MM.1S (cell line): ENCODE measurements around the gene CIPC.

Experiments used
- DNase-seq: peaks from one replicate; pipeline ENCODE4 v3.0.0-alpha.2; 2015
- H2AFZ ChIP-seq: fragments of 300-600 bp; sonication (generic); 2 replicates; pipeline ENCODE4 v1.6.0; 2016; ENCODE audit warnings: antibody characterized with exemption, low read length
- H3F3A ChIP-seq: fragments of 300-600 bp; sonication (generic); 2 replicates; pipeline ENCODE4 v1.6.1; 2016; ENCODE audit warnings: mild to moderate bottlenecking, antibody characterized with exemption, low read length, moderate library complexity, mixed read lengths; ENCODE audit not compliant: insufficient read depth
- H3K27ac ChIP-seq: fragments of 300-600 bp; sonication (generic); 2 replicates; pipeline ENCODE4 v1.5.1; 2016; ENCODE audit warnings: mild to moderate bottlenecking, low read length
- H3K27me3 ChIP-seq: fragments of 300-600 bp; sonication (generic); replicated peaks from 2 replicates; pipeline ENCODE4 v1.6.0; 2016; ENCODE audit warnings: low read length; ENCODE audit not compliant: insufficient read depth
- H3K36me3 ChIP-seq: fragments of 300-600 bp; sonication (generic); replicated peaks from 2 replicates; pipeline ENCODE4 v1.6.1; 2016; ENCODE audit warnings: mild to moderate bottlenecking, low read length, mixed read lengths; ENCODE audit not compliant: insufficient read depth
- H3K4me1 ChIP-seq: fragments of 300-600 bp; sonication (generic); 2 replicates; pipeline ENCODE4 v1.6.1; 2016; ENCODE audit warnings: low read length, mixed read lengths
- H3K4me2 ChIP-seq: fragments of 300-600 bp; sonication (generic); 2 replicates; pipeline ENCODE4 v1.6.0; 2016; ENCODE audit warnings: low read depth, low read length
- H3K4me3 ChIP-seq: fragments of 300-600 bp; sonication (generic); 2 replicates; pipeline ENCODE4 v1.5.1; 2016; ENCODE audit warnings: low read length, mixed read lengths
- H3K79me2 ChIP-seq: fragments of 300-600 bp; sonication (generic); 2 replicates; pipeline ENCODE4 v1.6.1; 2016; ENCODE audit warnings: mixed run types, low read length, mixed read lengths
- H3K9ac ChIP-seq: fragments of 300-600 bp; sonication (generic); 2 replicates; pipeline ENCODE4 v1.6.1; 2016; ENCODE audit warnings: low read length, mixed read lengths
- H3K9me2 ChIP-seq: fragments of 300-600 bp; sonication (generic); replicated peaks from 2 replicates; pipeline ENCODE4 v1.6.1; 2016; ENCODE audit warnings: mild to moderate bottlenecking, low read length, mixed read lengths; ENCODE audit not compliant: insufficient read depth
- H3K9me3 ChIP-seq: fragments of 300-600 bp; sonication (generic); replicated peaks from 2 replicates; pipeline ENCODE4 v1.6.1; 2016; ENCODE audit warnings: mild to moderate bottlenecking, low read length, mixed read lengths; ENCODE audit not compliant: insufficient read depth
- H4K20me1 ChIP-seq: fragments of 300-600 bp; sonication (generic); 2 replicates; pipeline ENCODE4 v1.6.1; 2016; ENCODE audit warnings: mild to moderate bottlenecking, low read length, moderate library complexity, mixed read lengths; ENCODE audit not compliant: insufficient read depth
- EZH2 ChIP-seq: fragments of 300-600 bp; sonication (generic); optimal IDR thresholded peaks from 2 replicates; pipeline ENCODE3; 2017; ENCODE audit warnings: low read depth, mild to moderate bottlenecking, antibody characterized with exemption, low read length, mixed read lengths
- EZH2phosphoT487 ChIP-seq: fragments of 300-600 bp; sonication (generic); IDR thresholded peaks from 2 replicates; pipeline ENCODE4 v1.6.1; 2018; ENCODE audit warnings: antibody characterized with exemption, low read length
- TF ChIP-seq, protein P1 (sequence below): fragments of 300-600 bp; sonication (generic); IDR thresholded peaks from 2 replicates; pipeline ENCODE4 v1.5.1; 2016; ENCODE audit warnings: antibody characterized with exemption, low read length, mixed read lengths

Gene CIPC

DNA sequence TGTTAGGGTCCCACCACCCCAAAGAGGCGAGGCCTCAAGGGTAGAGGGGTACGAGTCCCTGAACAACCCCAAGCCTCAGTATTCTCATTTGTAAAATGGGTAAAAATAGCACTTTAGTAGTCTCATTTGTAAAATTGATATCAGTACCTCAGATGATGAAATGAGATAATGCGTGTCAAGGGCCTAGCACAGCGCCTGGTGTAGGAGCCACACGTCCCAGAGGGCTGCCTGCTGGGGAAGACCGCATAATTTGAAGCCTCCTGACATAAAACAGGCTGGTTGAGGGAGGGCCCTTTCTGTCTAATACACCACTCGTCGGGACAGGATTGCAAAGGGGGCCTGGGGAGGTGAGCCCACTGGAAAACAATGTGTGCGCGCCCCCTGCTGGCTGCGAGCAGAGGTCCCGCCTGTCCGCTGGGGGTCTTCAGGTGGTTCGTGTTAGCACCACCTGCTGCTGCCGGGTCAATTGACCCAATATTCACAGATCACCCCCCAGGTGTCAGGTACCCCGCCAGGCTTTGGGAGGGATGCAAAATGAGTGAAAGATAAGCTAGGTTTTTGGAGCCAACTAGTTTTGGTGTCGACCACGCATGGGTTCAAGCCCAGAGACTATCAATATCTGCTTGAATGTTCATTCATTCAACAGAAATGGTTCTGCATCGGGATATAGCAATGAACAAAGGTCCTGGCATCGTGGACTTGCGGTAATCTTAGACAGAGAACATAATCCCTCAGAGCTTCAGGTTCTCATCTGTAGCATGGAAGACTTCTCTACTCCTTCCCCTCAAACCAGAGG, 44.8 kb upstream of the CIPC start:
- DNase-seq: peak; percentile 55
- no peaks in the 10 kb centered on the region for H3K27me3 ChIP-seq
- no peaks in the 10 kb centered on the region for H3K79me2 ChIP-seq
- no peak overlapping the region for H2AFZ ChIP-seq
- H3K27ac ChIP-seq: no peak overlapping the region
- no peak overlapping the region for H3K4me3 ChIP-seq
- no peaks in the 10 kb centered on the region for H3K9me3 ChIP-seq
- H3K9ac ChIP-seq: no peak overlapping the region
- H3F3A ChIP-seq: no peaks in the 10 kb centered on the region
- H3K4me2 ChIP-seq: no peak overlapping the region
- H4K20me1 ChIP-seq: no peaks in the 10 kb centered on the region
- 0 out of 2 replicates have a peak, but pooled peaks cover 4% of the 10 kb centered on the region for H3K4me1 ChIP-seq
- TF ChIP-seq, protein P1, sequence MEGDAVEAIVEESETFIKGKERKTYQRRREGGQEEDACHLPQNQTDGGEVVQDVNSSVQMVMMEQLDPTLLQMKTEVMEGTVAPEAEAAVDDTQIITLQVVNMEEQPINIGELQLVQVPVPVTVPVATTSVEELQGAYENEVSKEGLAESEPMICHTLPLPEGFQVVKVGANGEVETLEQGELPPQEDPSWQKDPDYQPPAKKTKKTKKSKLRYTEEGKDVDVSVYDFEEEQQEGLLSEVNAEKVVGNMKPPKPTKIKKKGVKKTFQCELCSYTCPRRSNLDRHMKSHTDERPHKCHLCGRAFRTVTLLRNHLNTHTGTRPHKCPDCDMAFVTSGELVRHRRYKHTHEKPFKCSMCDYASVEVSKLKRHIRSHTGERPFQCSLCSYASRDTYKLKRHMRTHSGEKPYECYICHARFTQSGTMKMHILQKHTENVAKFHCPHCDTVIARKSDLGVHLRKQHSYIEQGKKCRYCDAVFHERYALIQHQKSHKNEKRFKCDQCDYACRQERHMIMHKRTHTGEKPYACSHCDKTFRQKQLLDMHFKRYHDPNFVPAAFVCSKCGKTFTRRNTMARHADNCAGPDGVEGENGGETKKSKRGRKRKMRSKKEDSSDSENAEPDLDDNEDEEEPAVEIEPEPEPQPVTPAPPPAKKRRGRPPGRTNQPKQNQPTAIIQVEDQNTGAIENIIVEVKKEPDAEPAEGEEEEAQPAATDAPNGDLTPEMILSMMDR: peak; percentile 79
- TF ChIP-seq EZH2phosphoT487: no peak
- no peaks in the 10 kb centered on the region for H3K9me2 ChIP-seq
- no peaks in the 10 kb centered on the region for H3K36me3 ChIP-seq

DNA sequence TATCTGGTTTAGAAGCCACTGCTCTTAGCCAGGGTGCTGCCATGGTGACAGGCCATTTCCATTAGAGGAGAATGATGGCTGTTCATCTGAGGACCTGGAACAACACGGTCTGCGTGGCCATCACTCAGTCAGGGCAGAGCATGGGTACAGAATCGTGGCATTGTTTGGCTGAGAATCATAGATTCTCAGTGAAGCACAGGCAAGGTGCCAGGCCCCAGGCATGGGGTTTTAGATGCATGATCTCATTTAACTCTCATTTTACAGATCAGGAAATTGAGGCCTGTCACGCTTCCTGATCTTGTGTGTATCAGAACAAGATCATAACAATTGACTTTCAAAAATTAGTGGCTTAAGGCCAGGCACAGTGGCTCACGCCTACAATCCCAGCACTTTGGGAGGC, 42.8 kb upstream of the CIPC start:
- no peaks in the 10 kb centered on the region for H3K27me3 ChIP-seq
- TF ChIP-seq EZH2phosphoT487 (no peak), EZH2 (no peak)
- TF ChIP-seq, protein P1: no peak
- DNase-seq: no peak
- no peaks in the 10 kb centered on the region for H4K20me1 ChIP-seq
- H3K9ac ChIP-seq: no peak overlapping the region
- H3K27ac ChIP-seq: no peak overlapping the region
- H3K4me1 ChIP-seq: 0 out of 2 replicates have a peak, but pooled peaks cover 4% of the 10 kb centered on the region
- H3K9me3 ChIP-seq: no peaks in the 10 kb centered on the region
- no peaks in the 10 kb centered on the region for H3K79me2 ChIP-seq
- no peak overlapping the region for H3K4me3 ChIP-seq
- no peak overlapping the region for H2AFZ ChIP-seq
- H3K36me3 ChIP-seq: no peaks in the 10 kb centered on the region
- no peaks in the 10 kb centered on the region for H3K9me2 ChIP-seq
- no peaks in the 10 kb centered on the region for H3F3A ChIP-seq
- no peak overlapping the region for H3K4me2 ChIP-seq

DNA sequence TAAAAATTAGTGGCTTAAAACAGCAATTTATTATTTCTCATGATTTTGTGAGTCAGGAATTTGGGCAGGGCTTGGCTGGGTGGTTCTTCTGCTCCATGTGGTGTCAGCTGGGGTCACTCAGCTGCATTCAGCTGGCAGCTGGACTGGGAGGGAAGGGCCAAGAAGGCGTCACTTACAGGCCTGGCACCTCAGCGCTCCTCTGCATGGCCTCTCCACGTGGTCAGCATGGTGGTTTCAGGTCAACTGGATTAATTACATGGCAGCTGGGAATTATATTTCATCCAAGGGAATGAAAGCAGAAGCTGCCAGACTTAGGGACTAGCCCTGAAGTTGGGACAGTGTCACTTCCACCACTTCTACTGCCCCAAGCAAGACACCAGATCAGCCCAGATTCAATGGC, 42.1 kb upstream of the CIPC start:
- no peak for DNase-seq
- Histone ChIP-seq H3K9me3 (no peaks in the 10 kb centered on the region), H3K27me3 (no peaks in the 10 kb centered on the region), H4K20me1 (no peaks in the 10 kb centered on the region), H3K4me3 (no peak overlapping the region), H2AFZ (no peak overlapping the region), H3K36me3 (no peaks in the 10 kb centered on the region), H3K9ac (no peak overlapping the region), H3F3A (no peaks in the 10 kb centered on the region), H3K4me2 (no peak overlapping the region), H3K27ac (no peak overlapping the region), H3K4me1 (0 out of 2 replicates have a peak, but pooled peaks cover 4% of the 10 kb centered on the region), H3K9me2 (no peaks in the 10 kb centered on the region), H3K79me2 (no peaks in the 10 kb centered on the region)
- TF ChIP-seq, protein P1: no peak
- no peak for TF ChIP-seq EZH2phosphoT487
